GM19324 (cell line): ENCODE measurements around the gene ELF2.
"Not testable (repeated sequence)": the region's sequence is repeated elsewhere in the genome, so short reads cannot be mapped to it uniquely, and the experiment has no call there.

Experiments used
- ATAC-seq: cut with Tn5 transposase; IDR thresholded peaks from one replicate; pipeline ENCODE4 v1.9.1; 2021; ENCODE audit warnings: mild to moderate bottlenecking, moderate library complexity; ENCODE audit not compliant: unreplicated experiment, low FRiP score

ELF2 gene

DNA sequence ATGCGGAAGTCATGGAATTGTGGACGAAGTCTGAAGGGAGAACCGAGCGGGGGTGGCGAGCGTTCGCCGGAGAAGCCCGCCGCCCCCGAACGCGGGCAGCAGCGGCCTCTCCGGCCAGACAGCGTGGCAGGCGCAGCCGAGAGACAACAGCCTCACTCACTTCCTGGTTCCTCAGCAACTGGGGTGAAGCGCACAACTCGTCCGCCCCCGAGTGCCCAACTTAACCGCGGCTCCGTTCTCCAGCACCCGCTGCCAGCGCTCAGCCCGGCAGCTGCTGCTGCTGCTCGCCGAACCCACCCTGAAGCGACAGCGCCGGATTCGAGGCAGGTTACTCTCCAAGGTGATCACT is 93.4 kb downstream of the ELF2 start:
- ATAC-seq = peak; percentile 27

- ATAC-seq = peak; percentile 84
Observed at GRCh38 chr4:139082750-139083606, 94.0 kb downstream of the ELF2 start.

DNA sequence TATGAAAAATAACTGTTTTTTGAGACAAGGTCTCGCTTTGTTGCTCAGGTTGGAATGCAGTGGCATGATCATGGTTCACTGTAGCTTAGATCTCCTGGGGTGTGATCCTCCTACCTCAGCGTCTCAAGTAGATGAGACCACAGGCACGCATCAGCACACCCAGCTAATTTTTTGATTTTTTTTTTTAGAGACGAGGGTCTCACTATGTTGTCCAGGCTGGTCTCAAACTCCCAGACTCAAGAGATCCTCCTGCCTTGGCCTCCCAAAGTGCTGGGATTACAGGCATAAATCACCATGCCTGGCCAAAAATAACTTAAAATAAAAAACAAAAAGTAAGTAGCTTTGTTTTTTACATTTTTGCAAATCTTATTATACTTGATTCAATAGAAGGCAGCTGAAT is 98.1 kb downstream of the ELF2 start:
- no peak for ATAC-seq

- no peak for ATAC-seq
Observed at GRCh38 chr4:139077567-139078355, 99.3 kb downstream of the ELF2 start.

GRCh38 chr4:139076016-139076744 is 100.8 kb downstream of the ELF2 start:
- no peak for ATAC-seq

GRCh38 chr4:139060591-139060990 is 116.4 kb downstream of the ELF2 start:
- no peak for ATAC-seq

- ATAC-seq = not testable (repeated sequence)
Observed at GRCh38 chr4:139059026-139059425, 118.0 kb downstream of the ELF2 start.

GRCh38 chr4:139054791-139055505 is 122.1 kb downstream of the ELF2 start:
- ATAC-seq = no peak

DNA sequence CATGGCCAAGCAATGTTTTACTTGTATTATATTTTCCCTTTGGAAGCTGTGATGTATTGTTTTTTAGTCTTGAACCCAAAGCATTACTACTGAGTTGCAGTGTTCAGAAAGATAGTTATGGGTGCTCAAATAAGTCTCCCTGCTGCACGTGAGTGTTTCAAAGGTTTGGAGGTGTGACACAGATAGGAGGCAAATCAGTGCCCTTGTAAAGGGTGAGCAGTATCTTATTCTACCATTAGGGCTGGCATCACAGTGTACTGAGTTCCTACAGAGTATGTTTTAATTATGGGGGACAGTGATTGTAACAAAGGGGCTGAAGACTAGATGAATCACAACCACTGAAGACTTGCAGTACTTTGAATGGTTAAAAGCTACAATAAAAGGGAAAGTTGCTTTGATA is 123.1 kb downstream of the ELF2 start:
- no peak for ATAC-seq

- ATAC-seq = no peak
Observed at GRCh38 chr4:139050446-139050845, 126.6 kb downstream of the ELF2 start.

- no peak for ATAC-seq
Observed at GRCh38 chr4:139048026-139048425, 129.0 kb downstream of the ELF2 start.

DNA sequence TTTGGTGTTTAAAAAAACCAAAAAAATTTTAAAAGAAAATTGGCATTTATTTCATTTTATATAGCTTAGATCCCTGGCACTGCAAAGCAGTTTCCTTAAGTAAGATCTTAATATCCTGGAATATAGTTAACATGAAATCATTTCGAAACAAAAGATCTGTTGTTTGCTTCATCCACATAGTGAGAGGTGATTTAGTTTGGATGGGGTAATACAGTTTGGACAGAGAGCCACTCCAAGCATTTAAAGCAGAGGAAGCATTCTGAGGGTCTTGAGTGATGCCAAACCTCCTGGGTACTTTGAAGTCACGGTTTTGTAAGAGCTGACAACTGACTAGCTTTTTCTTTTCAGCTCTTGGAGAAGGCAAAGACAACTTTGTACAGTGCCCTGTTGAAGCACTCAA is 132.7 kb downstream of the ELF2 start:
- no peak for ATAC-seq

DNA sequence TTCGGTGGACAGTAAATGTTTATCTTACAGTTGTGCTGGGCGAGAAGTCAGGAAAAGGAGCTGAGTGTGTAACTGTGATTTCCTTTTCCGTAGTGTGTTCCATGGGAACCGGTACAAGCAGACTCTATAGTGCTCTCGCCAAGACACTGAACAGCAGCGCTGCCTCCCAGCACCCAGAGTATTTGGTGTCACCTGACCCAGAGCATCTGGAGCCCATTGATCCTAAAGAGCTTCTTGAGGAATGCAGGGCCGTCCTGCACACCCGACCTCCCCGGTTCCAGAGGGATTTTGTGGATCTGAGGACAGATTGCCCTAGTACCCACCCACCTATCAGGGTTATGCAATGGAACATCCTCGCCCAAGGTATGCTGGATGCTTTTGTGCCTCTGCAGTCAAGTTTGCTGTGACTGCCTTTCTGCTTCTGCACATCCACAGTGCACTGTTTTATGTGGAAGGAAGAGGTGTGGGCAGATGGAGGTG is 134.0 kb downstream of the ELF2 start:
- no peak for ATAC-seq

DNA sequence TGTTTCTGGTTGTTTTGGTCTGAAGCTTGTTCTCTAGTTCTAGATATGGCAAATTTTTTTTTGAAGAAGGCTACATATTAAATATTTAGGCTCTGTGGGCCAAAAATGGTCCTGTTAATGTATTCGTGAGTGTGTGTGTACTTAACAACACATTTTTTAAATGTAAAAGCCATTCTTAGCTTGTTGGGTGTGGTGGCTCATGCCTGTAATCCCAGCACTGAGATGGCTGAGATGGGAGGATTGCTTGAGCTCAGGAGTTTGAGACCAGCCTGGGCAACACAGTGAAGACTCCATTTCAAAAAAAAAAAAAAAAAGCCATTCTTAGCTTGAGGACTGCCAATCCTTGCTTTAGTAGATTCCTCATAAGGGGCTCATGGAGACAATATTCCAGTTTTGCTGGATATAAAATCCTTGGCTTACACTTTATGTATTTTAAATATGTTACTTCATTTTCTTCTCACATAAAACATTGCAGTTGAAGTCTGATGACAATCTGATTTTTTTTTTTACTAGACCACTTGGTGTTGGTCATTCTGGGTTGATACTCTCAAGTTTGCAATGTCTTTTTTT is 138.1 kb downstream of the ELF2 start:
- no peak for ATAC-seq

GRCh38 chr4:139036885-139037284 is 140.1 kb downstream of the ELF2 start:
- no peak for ATAC-seq

- no peak for ATAC-seq
Observed at GRCh38 chr4:139035650-139036049, 141.4 kb downstream of the ELF2 start.

- ATAC-seq = peak; percentile 52
Observed at GRCh38 chr4:139030614-139031235, 146.3 kb downstream of the ELF2 start.

DNA sequence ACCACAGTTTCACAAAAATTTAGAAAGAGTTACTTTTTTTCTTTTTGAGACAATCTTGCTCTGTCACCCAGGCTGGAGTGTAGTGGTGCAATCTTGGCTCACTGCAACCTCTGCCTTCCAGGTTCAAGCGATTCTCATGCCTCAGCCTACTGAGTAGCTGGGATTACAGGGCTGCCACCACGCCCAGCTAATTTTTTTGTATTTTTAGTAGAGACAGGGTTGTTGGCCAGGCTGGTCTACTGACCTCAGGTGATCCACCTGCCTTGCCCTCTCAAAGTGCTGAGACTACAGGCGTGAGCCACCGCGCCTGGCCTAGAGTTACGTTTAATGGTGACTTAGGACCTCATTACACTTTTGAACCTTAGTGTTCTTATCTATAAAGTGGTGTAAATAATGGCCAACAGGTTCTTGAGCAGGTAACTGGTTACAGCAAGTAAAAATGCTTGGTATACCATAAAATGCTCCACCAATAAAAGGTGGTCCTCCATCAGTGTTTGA is 147.1 kb downstream of the ELF2 start:
- ATAC-seq = not testable (repeated sequence)

DNA sequence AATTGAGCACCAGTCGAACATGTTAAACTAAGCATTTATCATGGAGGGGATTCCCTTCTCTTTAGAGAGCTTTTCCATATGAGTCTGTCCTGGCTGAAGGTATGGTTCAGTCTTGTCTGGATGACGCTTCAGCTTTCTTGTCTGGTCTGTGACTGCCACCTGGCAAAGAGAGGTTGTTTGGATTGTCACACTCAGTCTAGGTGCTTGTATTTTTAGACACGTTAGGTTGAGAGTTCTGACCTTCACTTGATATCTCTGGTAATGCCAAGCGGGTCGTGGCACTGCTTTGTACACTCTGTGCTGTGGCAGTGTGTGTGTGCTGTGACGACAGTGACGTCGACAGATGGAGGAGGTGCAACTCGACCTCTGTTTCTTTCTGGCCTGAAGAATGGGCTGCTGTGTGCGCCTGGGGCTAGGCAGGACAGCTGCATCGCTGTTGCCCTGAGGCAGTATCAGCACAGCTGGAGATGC is 148.8 kb downstream of the ELF2 start:
- ATAC-seq = no peak
